Memory B cell (primary cell): ENCODE results near the gene RIPK4.
"Not testable (repeated sequence)": the region's sequence is repeated elsewhere in the genome, so short reads cannot be mapped to it uniquely, and the experiment has no call there.

ENCODE experiments used
- ATAC-seq: fragments of 150-1000 bp; cut with Tn5 transposase; 2 replicates; pipeline ENCODE4 v1.10.0; 2021; ENCODE audit warnings: low read depth, mild to moderate bottlenecking, moderate library complexity
- DNase-seq, 2 donors: peaks; one replicate each; pipeline ENCODE4 v3.0.0; 2022; ENCODE audit warnings: low spot score in 2 of 2
- H3K27ac Mint-ChIP-seq: one replicate; pipeline ENCODE4 v1.8.0; 2022; ENCODE audit warnings: mild to moderate bottlenecking, moderate library complexity, mixed read lengths
- H3K27me3 Mint-ChIP-seq: one replicate; pipeline ENCODE4 v1.8.0; 2022; ENCODE audit warnings: mixed read lengths
- H3K36me3 Mint-ChIP-seq: one replicate; pipeline ENCODE4 v1.8.0; 2022; ENCODE audit warnings: mild to moderate bottlenecking, mixed read lengths
- H3K4me1 Mint-ChIP-seq: one replicate; pipeline ENCODE4 v1.8.0; 2022; ENCODE audit warnings: mixed read lengths
- H3K4me3 Mint-ChIP-seq: one replicate; pipeline ENCODE4 v1.8.0; 2022; ENCODE audit warnings: mild to moderate bottlenecking, moderate library complexity, mixed read lengths
- H3K9me3 Mint-ChIP-seq: one replicate; pipeline ENCODE4 v1.8.0; 2022; ENCODE audit warnings: mixed read lengths

Gene RIPK4

DNA sequence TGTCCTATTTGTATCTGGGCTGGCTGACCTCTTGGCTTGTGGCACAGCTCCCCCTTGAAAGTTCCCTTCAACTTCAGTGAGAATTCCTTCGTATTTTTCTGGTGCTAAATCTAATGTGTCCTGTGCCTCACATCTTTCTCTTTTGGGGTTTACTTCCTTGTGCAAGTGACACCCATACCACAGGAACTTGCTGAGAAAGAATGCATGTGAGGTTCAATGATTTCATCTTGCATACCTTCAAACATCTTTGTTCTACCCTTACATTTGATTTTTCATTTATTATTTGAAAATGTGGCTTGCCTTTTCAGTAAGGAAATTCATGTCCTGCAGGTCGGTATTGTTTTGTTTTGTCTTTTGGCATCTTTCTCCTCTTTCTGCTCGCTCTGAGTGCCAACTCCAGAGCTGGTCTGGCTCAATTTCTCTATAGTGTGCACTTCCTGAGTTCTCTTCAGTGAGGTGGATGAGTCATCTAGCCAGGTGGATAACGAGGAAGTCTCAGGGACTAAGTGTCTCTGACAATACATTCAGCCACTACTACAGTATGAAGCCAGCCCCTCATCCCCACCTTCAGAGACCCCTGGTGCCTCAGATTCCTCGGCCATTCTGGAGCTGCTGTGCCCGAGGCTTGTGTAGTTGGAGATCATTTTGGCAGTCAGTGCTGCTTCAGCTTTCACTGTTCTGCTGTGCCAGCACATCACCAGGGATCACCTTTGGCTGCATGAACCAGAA lies 59.5 kb downstream of the RIPK4 start:
- Mint-ChIP-seq H3K4me3 (no peak overlapping the region), H3K27ac (no peak overlapping the region), H3K9me3 (peaks cover 7% of the 10 kb centered on the region), H3K36me3 (peaks cover 2% of the 10 kb centered on the region), H3K27me3 (peaks cover 29% of the 10 kb centered on the region), H3K4me1 (no peaks in the 10 kb centered on the region)
- DNase-seq (no peak), ATAC-seq (no peak)

DNA sequence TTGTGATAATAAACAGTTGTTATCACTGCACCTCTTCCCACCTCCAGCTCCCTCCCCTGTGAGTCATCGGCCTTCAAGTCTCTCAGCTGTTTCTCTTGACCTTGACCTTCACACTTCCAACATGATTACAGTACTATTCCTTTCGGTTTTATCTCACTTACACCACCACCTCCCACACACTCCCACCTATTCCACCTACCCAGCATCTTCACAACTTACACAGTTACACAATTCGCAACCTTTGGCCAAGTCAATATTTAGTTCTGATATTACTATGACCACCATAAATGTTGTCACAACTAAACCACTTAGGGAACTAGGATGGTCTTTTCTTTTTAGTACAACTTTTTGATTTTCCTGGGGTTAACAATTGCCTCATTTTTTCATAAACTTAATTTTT lies 60.2 kb downstream of the RIPK4 start:
- H3K27me3 Mint-ChIP-seq = peaks cover 28% of the 10 kb centered on the region
- ATAC-seq = no peak
- DNase-seq = no peak
- no peaks in the 10 kb centered on the region for H3K4me1 Mint-ChIP-seq
- H3K4me3 Mint-ChIP-seq = no peak overlapping the region
- peaks cover 2% of the 10 kb centered on the region for H3K36me3 Mint-ChIP-seq
- H3K27ac Mint-ChIP-seq = no peak overlapping the region
- H3K9me3 Mint-ChIP-seq = peaks cover 7% of the 10 kb centered on the region

DNA sequence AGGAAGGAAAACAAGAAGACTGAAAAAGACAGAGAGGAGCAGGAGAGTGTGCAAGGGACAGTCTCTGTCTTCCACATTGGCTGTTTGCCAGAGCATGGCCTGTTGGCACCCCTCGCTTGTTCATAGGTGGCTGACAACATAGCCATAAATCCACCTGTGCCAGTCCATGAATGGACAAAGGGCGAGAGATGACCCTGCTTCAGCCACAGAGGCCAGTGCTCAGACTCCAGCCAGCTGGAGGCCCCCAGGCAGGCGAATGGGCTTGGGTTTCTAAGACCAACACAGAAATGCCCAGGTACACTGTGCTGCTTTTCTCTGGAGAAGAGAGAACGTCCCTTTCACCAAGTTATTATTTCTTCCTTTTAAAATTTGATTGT lies 60.6 kb downstream of the RIPK4 start:
- ATAC-seq = no peak
- H3K27ac Mint-ChIP-seq = no peak overlapping the region
- no peak for DNase-seq
- H3K9me3 Mint-ChIP-seq = peaks cover 7% of the 10 kb centered on the region
- peaks cover 2% of the 10 kb centered on the region for H3K36me3 Mint-ChIP-seq
- peaks cover 28% of the 10 kb centered on the region for H3K27me3 Mint-ChIP-seq
- H3K4me1 Mint-ChIP-seq = no peaks in the 10 kb centered on the region
- H3K4me3 Mint-ChIP-seq = no peak overlapping the region

DNA sequence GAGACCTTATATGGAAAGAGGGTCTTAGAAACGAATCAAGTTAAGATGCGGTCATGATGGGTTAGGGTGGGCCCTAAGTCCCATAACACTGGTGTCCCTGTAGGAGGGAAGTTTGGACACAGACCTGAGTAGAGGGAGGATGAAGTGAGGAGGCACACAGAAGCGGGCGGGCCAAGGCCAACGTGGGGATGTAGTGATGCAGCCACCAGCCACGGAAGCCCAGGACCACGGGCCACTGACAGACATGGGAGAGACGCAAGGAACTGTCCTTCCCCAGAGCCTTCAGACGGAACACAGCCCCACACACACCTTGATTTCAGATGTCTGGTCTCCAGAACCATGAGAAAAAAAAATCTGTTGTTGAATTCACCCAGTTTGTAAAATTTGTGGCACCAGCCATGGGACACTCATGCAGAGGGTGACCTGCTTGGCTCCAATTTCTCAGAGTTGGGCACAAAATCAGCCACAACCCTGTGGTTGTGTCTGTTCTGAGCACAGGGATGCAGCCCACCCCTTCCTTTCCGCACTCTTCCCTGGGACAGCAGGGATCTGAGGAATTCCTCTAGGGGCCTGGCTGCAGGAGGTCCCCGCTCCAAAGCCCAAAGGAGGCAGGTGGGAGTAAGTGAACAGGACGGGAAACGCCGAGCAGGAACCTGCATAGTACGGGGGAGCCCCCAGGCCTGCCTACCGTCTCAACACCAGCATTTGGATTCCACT lies 61.1 kb downstream of the RIPK4 start:
- H3K36me3 Mint-ChIP-seq = peaks cover 2% of the 10 kb centered on the region
- peaks cover 7% of the 10 kb centered on the region for H3K9me3 Mint-ChIP-seq
- H3K27ac Mint-ChIP-seq = no peak overlapping the region
- H3K4me1 Mint-ChIP-seq = no peaks in the 10 kb centered on the region
- ATAC-seq (no peak), DNase-seq (no peak)
- no peak overlapping the region for H3K4me3 Mint-ChIP-seq
- H3K27me3 Mint-ChIP-seq = peaks cover 27% of the 10 kb centered on the region

DNA sequence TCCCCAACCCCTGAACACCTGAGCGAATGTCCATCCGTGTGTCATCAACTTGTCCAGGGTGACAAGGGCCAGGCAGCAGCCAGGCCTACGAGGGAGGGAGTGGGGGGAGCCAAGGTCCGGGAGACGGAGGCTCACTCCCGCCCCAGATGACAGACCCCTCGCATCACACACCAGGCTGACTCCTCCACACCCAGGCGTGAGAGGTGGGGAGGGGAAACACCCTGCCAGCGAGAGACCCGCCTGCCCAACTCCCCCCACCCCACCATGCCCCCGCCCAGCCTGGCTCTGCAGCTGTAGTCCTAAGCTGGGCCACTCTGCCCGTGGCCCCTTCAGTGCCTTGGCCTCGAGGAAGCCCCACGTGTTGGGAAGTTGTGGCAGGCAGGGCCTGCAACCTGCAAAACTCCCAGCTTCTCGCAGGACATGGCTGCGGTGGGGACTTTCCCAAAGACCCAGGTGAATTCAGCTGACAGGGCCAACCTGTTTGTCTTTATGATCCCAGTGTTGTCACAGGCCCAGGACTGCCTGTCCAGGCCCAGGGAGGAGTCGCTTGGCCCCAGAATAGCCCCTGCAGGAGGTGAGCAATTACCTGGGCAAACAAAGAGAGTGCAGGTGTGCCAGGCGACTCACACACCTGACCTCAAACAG lies 62.9 kb downstream of the RIPK4 start:
- Mint-ChIP-seq H3K36me3 (peaks cover 2% of the 10 kb centered on the region), H3K27me3 (peaks cover 23% of the 10 kb centered on the region), H3K9me3 (peaks cover 7% of the 10 kb centered on the region), H3K4me1 (no peaks in the 10 kb centered on the region), H3K27ac (no peak overlapping the region), H3K4me3 (no peak overlapping the region)
- DNase-seq (no peak), ATAC-seq (no peak)

DNA sequence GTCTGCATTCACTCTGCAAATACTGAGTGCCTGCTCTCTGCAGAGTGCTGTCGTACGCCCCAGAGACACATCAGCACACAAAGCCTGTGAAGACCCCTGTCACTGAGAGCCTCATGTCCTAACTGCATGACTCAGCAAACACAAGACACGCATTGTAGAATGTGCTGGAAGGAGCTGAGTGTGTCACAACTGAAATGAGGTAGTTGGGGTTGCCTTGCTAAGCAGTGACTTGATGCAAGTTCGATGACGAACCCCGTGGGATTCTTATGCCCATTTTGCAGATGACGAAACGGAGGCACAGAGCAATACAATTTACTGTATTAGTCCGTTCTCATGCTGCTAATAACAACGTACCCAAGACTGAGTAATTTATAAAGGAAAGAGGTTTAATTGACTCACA lies 65.1 kb downstream of the RIPK4 start:
- ATAC-seq (no peak), DNase-seq (no peak)
- Mint-ChIP-seq H3K4me3 (no peak overlapping the region), H3K36me3 (peaks cover 2% of the 10 kb centered on the region), H3K27me3 (peaks cover 19% of the 10 kb centered on the region), H3K9me3 (peaks cover 3% of the 10 kb centered on the region), H3K4me1 (no peaks in the 10 kb centered on the region), H3K27ac (no peak overlapping the region)

DNA sequence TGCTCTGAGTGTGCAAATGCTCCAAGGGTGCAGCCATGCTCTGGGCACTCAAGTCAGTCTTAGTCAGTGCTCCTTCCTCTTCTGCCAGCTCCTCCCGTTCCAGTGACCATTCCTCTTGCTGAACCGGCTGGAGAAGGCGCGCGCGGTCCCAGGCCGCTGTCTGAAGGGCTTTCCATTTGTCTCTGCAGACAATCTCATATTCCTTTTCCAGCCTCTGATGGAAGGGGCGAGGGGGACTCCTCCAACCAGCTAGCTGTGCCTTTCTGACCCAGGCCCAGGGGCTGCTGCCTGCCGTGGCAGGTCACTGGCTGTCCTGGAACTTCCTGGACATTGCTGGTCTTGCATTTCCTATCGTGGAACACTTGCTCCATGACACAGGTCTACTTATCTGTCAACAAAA lies 67.5 kb downstream of the RIPK4 start:
- no peak overlapping the region for H3K27ac Mint-ChIP-seq
- H3K9me3 Mint-ChIP-seq = peaks cover under 1% of the 10 kb centered on the region
- DNase-seq = no peak
- no peak for ATAC-seq
- H3K4me3 Mint-ChIP-seq = no peak overlapping the region
- H3K4me1 Mint-ChIP-seq = no peaks in the 10 kb centered on the region
- no peaks in the 10 kb centered on the region for H3K36me3 Mint-ChIP-seq
- H3K27me3 Mint-ChIP-seq = peaks cover 15% of the 10 kb centered on the region

DNA sequence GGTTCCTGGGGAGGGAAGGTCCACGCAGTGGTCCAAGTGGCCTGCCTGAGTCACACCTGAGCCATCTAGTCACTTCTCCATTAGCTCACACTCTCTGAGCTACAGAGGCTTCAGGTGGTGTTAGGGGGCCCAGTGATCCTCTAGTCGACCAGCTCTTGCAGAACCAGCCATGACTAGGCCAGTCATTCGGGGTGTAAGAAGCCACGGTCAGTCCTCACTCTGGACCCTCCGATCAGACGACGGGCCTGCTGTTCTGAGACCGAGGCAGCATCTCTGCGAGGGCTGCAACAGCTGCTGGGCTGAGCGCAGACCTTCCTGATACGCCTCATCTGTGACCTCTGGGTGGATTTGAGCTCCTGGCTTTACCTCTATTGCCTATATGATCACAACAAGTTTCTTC lies 68.8 kb downstream of the RIPK4 start:
- Mint-ChIP-seq H3K27me3 (peaks cover 18% of the 10 kb centered on the region), H3K36me3 (no peaks in the 10 kb centered on the region), H3K4me3 (no peak overlapping the region), H3K4me1 (no peaks in the 10 kb centered on the region), H3K9me3 (peaks cover 8% of the 10 kb centered on the region), H3K27ac (no peak overlapping the region)
- ATAC-seq (no peak), DNase-seq (no peak)

DNA sequence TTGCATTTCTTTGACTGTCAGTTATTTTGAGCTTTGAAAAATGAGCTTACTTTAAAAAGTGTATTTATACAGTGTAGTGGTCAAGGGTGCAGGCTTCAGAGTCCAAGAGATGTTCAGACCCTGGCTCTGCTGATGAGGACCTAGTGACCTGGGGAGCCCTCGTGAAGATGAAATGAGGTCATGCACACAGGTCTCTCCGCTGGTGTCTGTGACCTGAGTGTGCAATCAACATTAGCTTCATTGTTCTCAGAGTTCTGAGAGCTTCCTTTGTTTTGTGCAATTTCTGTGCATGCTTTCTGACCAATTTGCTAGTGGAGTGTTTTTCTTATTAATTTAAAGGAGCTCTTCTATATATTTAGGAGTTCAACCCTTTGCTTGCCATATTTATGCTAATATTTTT lies 71.3 kb downstream of the RIPK4 start:
- Mint-ChIP-seq H3K4me1 (no peaks in the 10 kb centered on the region), H3K36me3 (no peaks in the 10 kb centered on the region), H3K27me3 (peaks cover 10% of the 10 kb centered on the region), H3K27ac (no peak overlapping the region), H3K9me3 (peaks cover 8% of the 10 kb centered on the region), H3K4me3 (no peak overlapping the region)
- DNase-seq = no peak
- no peak for ATAC-seq

DNA sequence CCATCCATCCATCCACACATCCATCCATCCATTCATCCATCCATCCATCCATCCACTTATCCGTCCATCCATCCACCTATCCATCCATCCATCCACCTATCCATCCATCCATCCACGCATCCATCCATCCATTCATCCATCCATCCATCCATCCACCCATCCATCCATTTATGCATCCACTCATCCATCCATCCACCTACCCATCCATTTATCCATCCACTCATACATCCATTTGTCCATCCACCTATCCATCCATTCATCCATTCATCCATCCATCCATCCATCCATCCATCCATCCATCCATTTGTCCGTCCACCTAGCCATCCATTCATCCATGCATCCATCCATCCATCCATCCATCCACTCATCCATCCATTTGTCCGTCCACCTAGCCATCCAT lies 72.8 kb downstream of the RIPK4 start:
- not testable (repeated sequence) for ATAC-seq, H3K27ac Mint-ChIP-seq, H3K9me3 Mint-ChIP-seq, H3K4me1 Mint-ChIP-seq, H3K36me3 Mint-ChIP-seq, H3K4me3 Mint-ChIP-seq, DNase-seq
- H3K27me3 Mint-ChIP-seq = peaks cover 10% of the 10 kb centered on the region

DNA sequence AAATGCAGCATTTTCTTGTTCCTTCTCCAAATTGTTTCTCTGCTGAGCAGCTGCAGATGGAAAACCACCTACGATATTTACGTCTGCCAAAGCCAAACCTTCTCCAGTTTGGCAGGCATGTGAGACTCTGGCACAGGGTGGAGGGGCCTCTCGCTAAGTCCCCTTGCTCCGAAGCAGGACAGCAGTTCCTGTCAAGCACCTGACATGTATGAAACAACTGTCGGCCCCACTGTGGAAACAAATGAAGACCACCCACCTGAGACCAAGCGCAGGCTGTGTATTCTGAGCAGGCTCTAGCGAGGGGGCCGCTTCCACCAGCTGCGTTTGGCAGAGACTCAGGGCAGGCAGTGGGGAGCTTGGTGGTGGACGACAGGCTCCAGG lies 74.7 kb downstream of the RIPK4 start:
- no peak overlapping the region for H3K4me3 Mint-ChIP-seq
- no peaks in the 10 kb centered on the region for H3K36me3 Mint-ChIP-seq
- peaks cover 11% of the 10 kb centered on the region for H3K9me3 Mint-ChIP-seq
- no peaks in the 10 kb centered on the region for H3K4me1 Mint-ChIP-seq
- ATAC-seq (no peak), DNase-seq (no peak)
- H3K27ac Mint-ChIP-seq = no peak overlapping the region
- H3K27me3 Mint-ChIP-seq = peaks cover 8% of the 10 kb centered on the region

DNA sequence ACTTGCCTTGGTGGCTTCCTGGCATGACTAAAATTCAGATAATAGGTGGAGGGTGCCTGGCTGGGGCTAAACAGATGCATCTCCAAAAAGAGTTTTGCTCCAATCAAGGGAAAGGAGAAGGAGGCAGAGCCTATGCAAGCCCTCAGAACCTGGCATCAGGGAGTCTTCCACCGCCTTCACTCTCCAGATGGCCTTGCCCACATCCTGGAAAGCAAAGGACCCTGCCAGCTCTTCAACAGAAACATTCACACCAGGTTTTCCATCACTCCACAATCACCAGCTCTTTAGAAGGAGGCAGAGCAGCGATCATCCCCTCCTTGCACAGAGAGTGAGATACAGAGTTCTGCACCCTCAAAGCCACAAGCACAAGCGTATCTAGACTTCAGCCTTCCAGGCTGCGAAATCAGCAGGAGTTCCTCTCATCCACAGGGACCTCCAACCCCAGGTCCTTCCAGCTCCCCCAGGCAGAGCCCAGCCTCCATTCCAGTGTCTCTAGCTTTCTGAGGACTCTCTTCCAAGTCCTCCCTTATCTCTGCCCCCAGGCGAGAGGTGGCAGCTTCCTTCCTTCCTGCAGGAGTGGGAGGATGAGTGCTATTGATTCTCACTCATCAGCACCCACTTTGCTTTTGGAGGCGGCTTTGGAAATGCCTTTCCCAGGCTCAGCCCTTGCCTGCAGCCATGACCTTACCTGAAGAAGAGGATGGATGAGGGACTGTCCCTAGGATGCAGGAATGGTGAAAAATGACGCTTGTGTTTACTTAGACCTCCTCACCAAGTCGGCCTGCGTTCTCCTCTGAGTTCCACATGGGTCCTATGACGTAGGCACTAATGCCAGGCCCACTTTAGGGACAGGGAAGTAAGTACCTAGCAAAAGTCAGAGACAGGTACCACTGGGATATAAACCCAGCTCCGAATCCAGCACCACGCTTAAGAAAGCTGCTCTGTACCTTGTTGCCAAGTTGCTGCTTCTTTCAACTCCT lies 75.4 kb downstream of the RIPK4 start:
- peaks cover 10% of the 10 kb centered on the region for H3K27me3 Mint-ChIP-seq

More for the DNA sequence above, 75.4 kb downstream of the RIPK4 start:
- ATAC-seq (no peak), DNase-seq (no peak)
- peaks cover 11% of the 10 kb centered on the region for H3K9me3 Mint-ChIP-seq
- H3K4me3 Mint-ChIP-seq = no peak overlapping the region
- no peak overlapping the region for H3K27ac Mint-ChIP-seq
- no peaks in the 10 kb centered on the region for H3K36me3 Mint-ChIP-seq
- H3K4me1 Mint-ChIP-seq = no peaks in the 10 kb centered on the region
